ENCODE measurements around the gene PTGR1. TPM values are rescaled to one million over a fixed set of nuclear protein-coding genes. Genes with fewer than 3 reads are reported as not detected.
"Not testable (repeated sequence)": the region's sequence is repeated elsewhere in the genome, so short reads cannot be mapped to it uniquely, and the experiment has no call there.

The PTGR1 gene
- total RNA-seq, 4 donors from 2014 or later: 7.5 to 30.9 (median 16.8) TPM

DNA sequence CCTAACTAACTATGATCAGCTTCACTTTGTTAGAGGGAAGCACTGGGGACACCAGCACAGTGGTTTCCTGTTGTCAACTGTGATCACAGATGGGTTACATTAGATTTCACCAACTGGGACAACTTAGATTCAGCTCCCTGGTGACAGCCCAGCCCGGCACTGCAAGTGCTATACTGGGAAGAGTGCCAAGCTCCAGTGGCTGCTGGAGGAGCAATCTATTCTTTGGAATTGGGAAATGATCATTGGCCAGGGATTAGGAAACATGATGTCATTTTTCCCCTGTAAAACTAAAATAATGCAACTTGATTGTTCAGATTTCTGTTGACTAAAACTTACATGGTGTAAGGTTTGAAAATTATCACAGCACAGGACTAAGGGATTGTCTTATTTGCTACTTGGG is 33.2 kb downstream of the PTGR1 start:
- no peak for TF ChIP-seq POLR2A (IDR thresholded peaks at IDR 0.05)
- TF ChIP-seq, protein P1, sequence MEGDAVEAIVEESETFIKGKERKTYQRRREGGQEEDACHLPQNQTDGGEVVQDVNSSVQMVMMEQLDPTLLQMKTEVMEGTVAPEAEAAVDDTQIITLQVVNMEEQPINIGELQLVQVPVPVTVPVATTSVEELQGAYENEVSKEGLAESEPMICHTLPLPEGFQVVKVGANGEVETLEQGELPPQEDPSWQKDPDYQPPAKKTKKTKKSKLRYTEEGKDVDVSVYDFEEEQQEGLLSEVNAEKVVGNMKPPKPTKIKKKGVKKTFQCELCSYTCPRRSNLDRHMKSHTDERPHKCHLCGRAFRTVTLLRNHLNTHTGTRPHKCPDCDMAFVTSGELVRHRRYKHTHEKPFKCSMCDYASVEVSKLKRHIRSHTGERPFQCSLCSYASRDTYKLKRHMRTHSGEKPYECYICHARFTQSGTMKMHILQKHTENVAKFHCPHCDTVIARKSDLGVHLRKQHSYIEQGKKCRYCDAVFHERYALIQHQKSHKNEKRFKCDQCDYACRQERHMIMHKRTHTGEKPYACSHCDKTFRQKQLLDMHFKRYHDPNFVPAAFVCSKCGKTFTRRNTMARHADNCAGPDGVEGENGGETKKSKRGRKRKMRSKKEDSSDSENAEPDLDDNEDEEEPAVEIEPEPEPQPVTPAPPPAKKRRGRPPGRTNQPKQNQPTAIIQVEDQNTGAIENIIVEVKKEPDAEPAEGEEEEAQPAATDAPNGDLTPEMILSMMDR (IDR thresholded peaks at IDR 0.05 in 4 of 5, conservative IDR thresholded peaks at IDR 0.05 in 1 of 5): no peak
- intact Hi-C loops (cut with DNase I; ENCODE audit: low total_unique reads): no loop called here
- Histone ChIP-seq H3K27me3 (no peaks in the 10 kb centered on the region), H3K27ac (no peak overlapping the region), H3K4me1 (no peaks in the 10 kb centered on the region), H3K4me3 (no peak overlapping the region), H3K9me3 (no peaks in the 10 kb centered on the region), H3K36me3 (peaks cover 0 to 31% of the 10 kb centered on the region in 2 donors)
- ATAC-seq: no peak
- peak in 1 of 2 donors; percentile 20 for DNase-seq
- in situ Hi-C loops (cut with MboI; ENCODE audit: low sequenced_read_pairs in 4 of 4): no loop called here

DNA sequence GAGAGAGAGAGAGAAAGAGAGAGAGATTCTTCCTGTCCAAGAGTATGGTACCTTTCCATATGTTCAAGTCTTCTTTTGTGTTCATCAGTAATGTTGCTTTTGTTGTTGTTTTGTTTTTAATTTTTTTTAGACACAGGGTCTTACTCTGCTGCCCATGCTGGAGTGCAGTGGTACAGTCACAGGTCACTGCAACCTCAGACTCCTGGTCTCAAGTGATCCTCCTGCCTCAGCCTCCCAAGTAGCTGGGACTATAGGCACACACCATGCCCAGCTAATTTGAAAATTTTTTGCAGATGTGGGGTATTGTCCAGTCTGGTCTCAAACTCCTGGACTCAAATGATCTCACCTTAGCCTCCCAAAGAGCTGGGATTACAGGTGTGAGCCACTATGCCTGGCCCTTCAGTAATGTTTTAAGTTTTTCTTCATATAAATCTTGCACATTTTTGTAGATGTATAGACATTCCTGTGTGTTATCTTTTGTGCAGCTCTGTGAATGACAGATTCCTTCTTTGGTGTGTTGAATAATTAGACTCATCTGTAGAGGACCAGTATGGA is 38.2 kb downstream of the PTGR1 start:
- intact Hi-C loops (cut with DNase I; ENCODE audit: low total_unique reads): no loop called here
- H3K36me3 ChIP-seq: peaks cover 0 to 4% of the 10 kb centered on the region in 2 donors

DNA sequence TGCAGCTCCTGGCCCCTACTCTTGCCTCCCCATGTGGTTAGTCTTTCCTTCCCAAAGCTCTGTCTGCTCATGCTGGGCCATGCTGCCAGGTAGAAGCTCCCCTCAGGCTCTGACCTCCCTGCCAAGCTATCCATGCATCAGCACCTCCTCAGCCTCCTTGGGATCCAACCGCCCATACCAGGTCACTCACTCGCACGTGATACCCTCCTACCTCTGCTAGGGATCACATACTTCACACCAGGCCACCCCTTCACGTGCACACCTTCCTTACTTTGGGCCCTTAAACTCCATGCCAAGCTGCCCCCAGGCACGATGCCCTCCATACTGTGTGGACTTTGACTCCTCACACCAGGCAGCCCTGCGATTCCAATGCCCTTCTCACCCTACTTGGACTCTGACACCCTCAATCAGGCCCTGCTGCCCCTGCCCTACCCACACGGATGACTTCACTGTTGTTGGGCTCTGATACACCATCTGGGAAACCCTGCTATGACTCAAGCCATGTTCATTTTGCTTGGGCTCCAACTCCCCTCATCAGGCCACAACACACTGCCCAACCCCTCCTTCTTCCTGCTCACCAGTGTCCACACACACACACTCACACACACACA is 40.3 kb downstream of the PTGR1 start:
- peaks cover 0 to 4% of the 10 kb centered on the region in 2 donors for H3K36me3 ChIP-seq
- H3K9me3 ChIP-seq: no peaks in the 10 kb centered on the region
- ATAC-seq (no peak), DNase-seq (no peak)
- intact Hi-C loops (cut with DNase I; ENCODE audit: low total_unique reads) (no loop called here), in situ Hi-C loops (cut with MboI; ENCODE audit: low sequenced_read_pairs in 4 of 4) (no loop called here)
- H3K4me1 ChIP-seq: no peaks in the 10 kb centered on the region
- H3K27me3 ChIP-seq: no peaks in the 10 kb centered on the region
- no peak overlapping the region for H3K4me3 ChIP-seq
- TF ChIP-seq, protein P1 (IDR thresholded peaks at IDR 0.05 in 4 of 5, conservative IDR thresholded peaks at IDR 0.05 in 1 of 5): no peak
- TF ChIP-seq POLR2A (IDR thresholded peaks at IDR 0.05): no peak
- no peak overlapping the region for H3K27ac ChIP-seq

More for the DNA sequence above, 38.2 kb downstream of the PTGR1 start:
- ATAC-seq: no peak
- H3K27me3 ChIP-seq: no peaks in the 10 kb centered on the region
- no peak overlapping the region for H3K27ac ChIP-seq
- TF ChIP-seq, protein P1 (IDR thresholded peaks at IDR 0.05 in 4 of 5, conservative IDR thresholded peaks at IDR 0.05 in 1 of 5): no peak
- TF ChIP-seq POLR2A (IDR thresholded peaks at IDR 0.05): no peak
- no peaks in the 10 kb centered on the region for H3K4me1 ChIP-seq
- no peaks in the 10 kb centered on the region for H3K9me3 ChIP-seq
- no peak overlapping the region for H3K4me3 ChIP-seq
- in situ Hi-C loops (cut with MboI; ENCODE audit: low sequenced_read_pairs in 4 of 4): no loop called here
- no peak for DNase-seq

DNA sequence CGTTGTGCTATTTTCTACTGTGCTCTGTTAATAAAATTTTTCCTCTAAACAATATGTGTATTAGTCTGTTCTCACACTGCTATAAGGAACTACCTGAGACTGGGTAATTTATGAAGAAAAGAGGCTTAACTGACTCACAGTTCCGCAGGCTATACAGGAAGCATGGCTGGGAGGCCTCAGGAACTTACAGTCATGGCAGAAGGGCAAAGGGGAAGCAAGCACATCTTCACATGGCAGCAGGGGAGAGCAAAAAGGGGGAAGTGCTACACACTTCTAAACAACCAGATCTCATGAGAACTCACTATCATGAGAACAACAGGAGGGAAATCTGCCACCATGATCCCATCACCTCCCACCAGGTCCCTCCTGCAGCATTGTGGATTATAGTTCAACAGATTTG is 44.0 kb downstream of the PTGR1 start:
- H3K27ac ChIP-seq; H3K27me3 ChIP-seq; H3K4me3 ChIP-seq; ATAC-seq; intact Hi-C loops (cut with DNase I; ENCODE audit: low total_unique reads); in situ Hi-C loops (cut with MboI; ENCODE audit: low sequenced_read_pairs in 4 of 4); H3K4me1 ChIP-seq; H3K36me3 ChIP-seq; H3K9me3 ChIP-seq; DNase-seq: not testable (repeated sequence)

DNA sequence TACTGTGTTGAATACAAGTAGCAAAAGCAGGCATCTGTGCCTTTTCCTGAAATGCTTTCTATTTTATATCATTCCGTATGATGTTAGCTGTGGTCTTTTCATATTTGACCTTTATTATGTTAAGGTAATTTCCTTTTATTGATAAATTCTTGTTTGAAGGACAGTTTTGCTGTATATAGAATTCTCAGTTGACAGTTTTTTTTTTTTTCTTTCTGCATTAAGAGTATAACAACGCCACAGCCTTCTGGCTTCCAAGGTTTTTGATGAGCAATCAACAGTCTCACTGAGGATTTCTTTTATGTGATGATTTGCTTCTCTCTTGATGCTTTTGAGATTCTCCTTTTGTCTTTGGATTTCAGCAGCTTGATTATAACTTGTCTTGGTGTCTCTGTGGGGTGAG is 50.8 kb downstream of the PTGR1 start:
- Histone ChIP-seq H3K4me3 (no peak overlapping the region), H3K4me1 (no peaks in the 10 kb centered on the region), H3K27me3 (no peaks in the 10 kb centered on the region), H3K9me3 (peaks cover 0 to 24% (median 5%) of the 10 kb centered on the region in 3 donors), H3K36me3 (peaks cover 0 to 4% of the 10 kb centered on the region in 2 donors), H3K27ac (no peak overlapping the region)
- TF ChIP-seq, protein P1 (IDR thresholded peaks at IDR 0.05 in 4 of 5, conservative IDR thresholded peaks at IDR 0.05 in 1 of 5): no peak
- no peak for TF ChIP-seq POLR2A (IDR thresholded peaks at IDR 0.05)
- DNase-seq: no peak
- no peak for ATAC-seq
- intact Hi-C loops (cut with DNase I; ENCODE audit: low total_unique reads): no loop called here
- in situ Hi-C loops (cut with MboI; ENCODE audit: low sequenced_read_pairs in 4 of 4): no loop called here

All from gastrocnemius medialis (tissue), 4 donors.